Loucy (cell line): ENCODE data around the gene MRTFB.

Source experiments
- H2AFZ ChIP-seq: fragments of 200-600 bp; sonication (generic); 2 replicates; pipeline ENCODE4 v1.6.0; 2016; ENCODE audit warnings: antibody characterized with exemption, mild to moderate bottlenecking, low read length, moderate library complexity
- H3F3A ChIP-seq: fragments of 200-600 bp; 2 replicates; pipeline ENCODE4 v1.6.0; 2016; ENCODE audit warnings: antibody characterized with exemption, low read depth, mild to moderate bottlenecking
- H3K27me3 ChIP-seq: fragments of 200-600 bp; sonication (generic); 2 replicates; pipeline ENCODE4 v1.6.1; 2014; ENCODE audit warnings: low read length, mild to moderate bottlenecking; ENCODE audit not compliant: insufficient read depth, poor library complexity, severe bottlenecking
- H3K36me3 ChIP-seq: fragments of 200-600 bp; sonication (generic); 2 replicates; pipeline ENCODE4 v1.6.1; 2016; ENCODE audit warnings: low read length; ENCODE audit not compliant: insufficient read depth
- H3K4me1 ChIP-seq: fragments of 200-600 bp; sonication (generic); 2 replicates; pipeline ENCODE4 v1.5.1; 2014; ENCODE audit warnings: low read length, mild to moderate bottlenecking; ENCODE audit not compliant: insufficient read depth, poor library complexity, severe bottlenecking
- H3K4me2 ChIP-seq: fragments of 200-600 bp; sonication (generic); 2 replicates; pipeline ENCODE4 v1.6.0; 2014; ENCODE audit warnings: antibody characterized with exemption, low read length, low read depth, mild to moderate bottlenecking; ENCODE audit not compliant: poor library complexity, severe bottlenecking
- H3K4me3 ChIP-seq: fragments of 200-600 bp; sonication (generic); 2 replicates; pipeline ENCODE4 v1.5.1; 2014; ENCODE audit warnings: low read length, mild to moderate bottlenecking, mixed read lengths; ENCODE audit not compliant: poor library complexity, severe bottlenecking
- H3K79me2 ChIP-seq: fragments of 200-600 bp; sonication (generic); 2 replicates; pipeline ENCODE4 v1.6.1; 2014; ENCODE audit warnings: low read length; ENCODE audit not compliant: insufficient read depth
- H3K9ac ChIP-seq: fragments of 200-600 bp; sonication (generic); 2 replicates; pipeline ENCODE4 v1.6.0; 2014; ENCODE audit warnings: mild to moderate bottlenecking, low read depth, low read length, moderate library complexity; ENCODE audit not compliant: poor library complexity, severe bottlenecking
- H3K9me2 ChIP-seq: fragments of 200-600 bp; sonication (generic); replicated peaks from 2 replicates; pipeline ENCODE4 v1.6.1; 2016; ENCODE audit warnings: low read depth, low read length, mixed read lengths
- H3K9me3 ChIP-seq: fragments of 200-600 bp; sonication (generic); 2 replicates; pipeline ENCODE4 v1.6.1; 2014; ENCODE audit warnings: mild to moderate bottlenecking, antibody characterized with exemption, low read length, low read depth; ENCODE audit not compliant: insufficient read depth
- H4K20me1 ChIP-seq: fragments of 200-600 bp; sonication (generic); 2 replicates; pipeline ENCODE4 v1.6.0; 2014; ENCODE audit warnings: antibody characterized with exemption, low read length, mild to moderate bottlenecking; ENCODE audit not compliant: insufficient read depth, poor library complexity, severe bottlenecking
- EZH2phosphoT487 ChIP-seq: fragments of 200-600 bp; IDR thresholded peaks from 2 replicates; pipeline ENCODE4 v1.6.1; 2018; ENCODE audit warnings: antibody characterized with exemption, mild to moderate bottlenecking, moderate library complexity, borderline replicate concordance
- TF ChIP-seq, protein P1 (sequence below): fragments of 200-600 bp; sonication (generic); conservative IDR thresholded peaks from 2 replicates; pipeline ENCODE4 v1.5.1; 2014; ENCODE audit warnings: mild to moderate bottlenecking, antibody characterized with exemption, low read length

MRTFB gene

GRCh38 chr16:14198012-14198411 lies 126.9 kb downstream of the MRTFB start:
- Histone ChIP-seq H3K4me3 (no peak overlapping the region), H3K36me3 (no peaks in the 10 kb centered on the region), H2AFZ (no peak overlapping the region), H3K27me3 (no peaks in the 10 kb centered on the region), H3K9ac (no peak overlapping the region), H3K79me2 (no peaks in the 10 kb centered on the region), H3K4me1 (peaks cover 9% of the 10 kb centered on the region), H3K9me3 (no peaks in the 10 kb centered on the region), H4K20me1 (no peaks in the 10 kb centered on the region), H3F3A (no peaks in the 10 kb centered on the region), H3K9me2 (no peaks in the 10 kb centered on the region), H3K4me2 (no peak overlapping the region)
- TF ChIP-seq EZH2phosphoT487, result no peak
- TF ChIP-seq, protein P1, sequence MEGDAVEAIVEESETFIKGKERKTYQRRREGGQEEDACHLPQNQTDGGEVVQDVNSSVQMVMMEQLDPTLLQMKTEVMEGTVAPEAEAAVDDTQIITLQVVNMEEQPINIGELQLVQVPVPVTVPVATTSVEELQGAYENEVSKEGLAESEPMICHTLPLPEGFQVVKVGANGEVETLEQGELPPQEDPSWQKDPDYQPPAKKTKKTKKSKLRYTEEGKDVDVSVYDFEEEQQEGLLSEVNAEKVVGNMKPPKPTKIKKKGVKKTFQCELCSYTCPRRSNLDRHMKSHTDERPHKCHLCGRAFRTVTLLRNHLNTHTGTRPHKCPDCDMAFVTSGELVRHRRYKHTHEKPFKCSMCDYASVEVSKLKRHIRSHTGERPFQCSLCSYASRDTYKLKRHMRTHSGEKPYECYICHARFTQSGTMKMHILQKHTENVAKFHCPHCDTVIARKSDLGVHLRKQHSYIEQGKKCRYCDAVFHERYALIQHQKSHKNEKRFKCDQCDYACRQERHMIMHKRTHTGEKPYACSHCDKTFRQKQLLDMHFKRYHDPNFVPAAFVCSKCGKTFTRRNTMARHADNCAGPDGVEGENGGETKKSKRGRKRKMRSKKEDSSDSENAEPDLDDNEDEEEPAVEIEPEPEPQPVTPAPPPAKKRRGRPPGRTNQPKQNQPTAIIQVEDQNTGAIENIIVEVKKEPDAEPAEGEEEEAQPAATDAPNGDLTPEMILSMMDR, result no peak

DNA sequence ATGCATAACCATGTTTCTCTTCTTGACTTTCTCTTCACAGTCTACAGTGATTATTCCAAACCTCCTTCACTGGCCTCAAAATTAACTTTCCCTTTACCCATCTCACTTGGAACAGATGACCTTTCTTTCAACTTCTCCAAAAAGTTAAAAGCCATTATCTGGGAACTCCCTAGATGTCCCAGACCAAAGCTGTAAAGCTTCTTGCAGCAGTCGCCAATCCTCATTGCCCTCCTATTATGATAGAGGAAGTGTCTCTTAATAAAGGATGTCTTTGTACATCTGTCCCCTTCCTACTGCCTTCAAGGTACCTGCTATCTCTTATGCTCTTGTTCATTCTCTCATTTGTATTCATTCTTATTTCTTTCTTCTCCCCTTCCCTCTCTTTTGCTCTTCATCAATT lies 127.5 kb downstream of the MRTFB start:
- TF ChIP-seq EZH2phosphoT487, result no peak
- TF ChIP-seq, protein P1, result no peak
- Histone ChIP-seq H3K9ac (no peak overlapping the region), H3K9me3 (no peaks in the 10 kb centered on the region), H3K4me1 (peaks cover 9% of the 10 kb centered on the region), H3K36me3 (no peaks in the 10 kb centered on the region), H3K4me2 (no peak overlapping the region), H3K27me3 (no peaks in the 10 kb centered on the region), H3K4me3 (no peak overlapping the region), H3F3A (no peaks in the 10 kb centered on the region), H3K79me2 (no peaks in the 10 kb centered on the region), H3K9me2 (no peaks in the 10 kb centered on the region), H4K20me1 (no peaks in the 10 kb centered on the region), H2AFZ (no peak overlapping the region)

GRCh38 chr16:14199199-14199598 lies 128.1 kb downstream of the MRTFB start:
- no peak overlapping the region for H2AFZ ChIP-seq
- no peaks in the 10 kb centered on the region for H3K9me3 ChIP-seq
- H3K4me3 ChIP-seq, result no peak overlapping the region
- TF ChIP-seq, protein P1, result no peak
- TF ChIP-seq EZH2phosphoT487, result no peak
- no peak overlapping the region for H3K9ac ChIP-seq
- no peak overlapping the region for H3K4me2 ChIP-seq
- H3K27me3 ChIP-seq, result no peaks in the 10 kb centered on the region
- H4K20me1 ChIP-seq, result no peaks in the 10 kb centered on the region
- H3K9me2 ChIP-seq, result no peaks in the 10 kb centered on the region
- H3F3A ChIP-seq, result no peaks in the 10 kb centered on the region
- H3K36me3 ChIP-seq, result no peaks in the 10 kb centered on the region
- H3K4me1 ChIP-seq, result peaks cover 9% of the 10 kb centered on the region
- H3K79me2 ChIP-seq, result no peaks in the 10 kb centered on the region
